Natural killer cell treated with Interleukin-12 subunit alpha and Interleukin-12 subunit beta and Interleukin-15 and Interleukin-18, amount 100 ng/mL, for 72 hours (primary cell): ENCODE results near the gene NNMT. TPM values are rescaled to one million over a fixed set of nuclear protein-coding genes. Genes with fewer than 3 reads are reported as not detected.

Source experiments
- ATAC-seq, 2 donors: fragments of 150-1000 bp; cut with Tn5 transposase in 1 of 2; sonication (Bioruptor Pico), chemical (Tn5 transposase) in 1 of 2; 2 replicates each; pipeline ENCODE4 v1.10.0; 2021
- DNase-seq: peaks from one replicate; pipeline ENCODE4 v3.0.0; 2022; ENCODE audit warnings: low spot score
- H3K27ac Mint-ChIP-seq, 2 donors: 1 replicate in 1 of 2; 2 replicates in 1 of 2; pipeline ENCODE4 v1.8.0; 2022; ENCODE audit warnings: mixed read lengths in 2 of 2, mild to moderate bottlenecking in 1 of 2, moderate library complexity in 1 of 2
- H3K27me3 Mint-ChIP-seq, 2 donors: 1 replicate in 1 of 2; 2 replicates in 1 of 2; pipeline ENCODE4 v1.8.0; 2022; ENCODE audit warnings: mixed read lengths in 2 of 2
- H3K36me3 Mint-ChIP-seq: one replicate; pipeline ENCODE4 v1.8.0; 2022; ENCODE audit warnings: mixed read lengths
- H3K4me1 Mint-ChIP-seq, 2 donors: 1 replicate in 1 of 2; 2 replicates in 1 of 2; pipeline ENCODE4 v1.8.0; 2022; ENCODE audit warnings: low read depth in 2 of 2, mixed read lengths in 2 of 2, mild to moderate bottlenecking in 1 of 2
- H3K4me3 Mint-ChIP-seq: one replicate; pipeline ENCODE4 v1.8.0; 2022; ENCODE audit warnings: mixed read lengths
- H3K9me3 Mint-ChIP-seq: 2 replicates; pipeline ENCODE4 v1.8.0; 2022; ENCODE audit warnings: mixed read lengths
- total RNA-seq, 2 donors: library from RNA; stranded (reverse); gene quantifications; one replicate each; pipeline ENCODE4 v1.2.3, GENCODE V29; 2022

The NNMT gene
- total RNA-seq, 2 donors from 2014 or later, result not detected

DNA sequence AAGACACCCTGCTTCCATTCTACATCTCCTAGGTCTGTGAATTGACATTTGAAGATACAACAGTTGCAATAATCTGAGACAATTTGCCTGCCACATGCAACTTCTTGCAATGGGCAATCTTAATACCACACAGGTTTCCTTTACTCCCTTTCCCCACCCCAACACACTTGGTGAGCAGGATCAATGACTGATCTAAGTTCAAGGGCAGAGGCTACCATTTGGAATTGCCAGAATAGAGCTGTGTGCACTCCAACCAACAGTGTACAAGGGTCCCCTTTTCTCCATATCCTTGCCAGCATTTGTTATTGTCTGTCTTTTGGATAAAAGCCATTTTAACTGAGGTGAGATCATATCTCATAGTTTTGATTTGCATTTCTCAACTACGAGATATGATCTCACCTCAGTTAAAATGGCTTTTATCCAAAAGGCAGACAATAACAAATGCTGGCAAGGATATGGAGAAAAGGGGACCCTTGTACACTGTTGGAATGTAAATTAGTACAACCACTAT lies 2.9 kb upstream of the NNMT start:
- no peak overlapping the region for H3K4me3 Mint-ChIP-seq
- H3K27ac Mint-ChIP-seq, result no peak overlapping the region
- no peaks in the 10 kb centered on the region for H3K4me1 Mint-ChIP-seq
- DNase-seq, result no peak
- H3K27me3 Mint-ChIP-seq, result peaks cover 25% of the 10 kb centered on the region in 2 donors
- ATAC-seq, result no peak
- H3K36me3 Mint-ChIP-seq, result no peaks in the 10 kb centered on the region
- no peaks in the 10 kb centered on the region for H3K9me3 Mint-ChIP-seq

DNA sequence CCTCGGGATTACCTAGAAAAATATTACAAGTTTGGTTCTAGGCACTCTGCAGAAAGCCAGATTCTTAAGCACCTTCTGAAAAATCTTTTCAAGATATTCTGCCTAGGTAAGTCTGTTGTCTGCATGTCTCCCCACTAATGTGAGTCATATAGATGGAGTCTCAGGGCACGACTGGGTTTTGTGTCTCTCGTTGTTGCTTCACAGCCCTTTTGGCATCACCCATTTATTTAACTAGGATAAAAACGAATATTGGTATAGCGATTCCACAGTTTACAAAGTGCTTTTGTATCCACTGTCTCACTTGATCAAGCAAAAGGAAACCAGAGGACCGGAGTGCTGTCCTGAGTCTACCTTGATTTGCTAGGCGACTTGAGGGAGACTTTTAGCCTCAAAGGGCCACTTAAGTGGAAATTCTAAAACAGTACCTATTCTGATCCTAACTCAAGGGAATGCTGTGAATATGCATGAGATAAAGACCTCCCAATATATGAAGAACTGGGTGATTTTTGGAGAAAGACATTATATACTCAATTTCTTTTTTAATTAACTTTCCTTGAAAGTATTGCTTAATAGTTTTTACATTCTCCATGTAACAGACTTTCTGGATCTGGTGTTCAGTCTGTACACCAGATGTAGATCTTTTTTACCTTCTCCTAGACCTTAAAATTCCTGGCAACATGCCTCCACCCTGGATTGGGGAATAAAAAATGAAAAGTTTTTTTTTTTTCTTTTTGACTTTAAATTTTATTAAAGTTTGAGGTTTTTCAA lies 590 bp downstream of the NNMT start:
- ATAC-seq (no peak), DNase-seq (no peak)
- Mint-ChIP-seq H3K27ac (no peak overlapping the region), H3K27me3 (peaks cover 21 to 35% of the 10 kb centered on the region in 2 donors), H3K4me3 (no peak overlapping the region), H3K9me3 (no peaks in the 10 kb centered on the region), H3K4me1 (no peaks in the 10 kb centered on the region), H3K36me3 (no peaks in the 10 kb centered on the region)

DNA sequence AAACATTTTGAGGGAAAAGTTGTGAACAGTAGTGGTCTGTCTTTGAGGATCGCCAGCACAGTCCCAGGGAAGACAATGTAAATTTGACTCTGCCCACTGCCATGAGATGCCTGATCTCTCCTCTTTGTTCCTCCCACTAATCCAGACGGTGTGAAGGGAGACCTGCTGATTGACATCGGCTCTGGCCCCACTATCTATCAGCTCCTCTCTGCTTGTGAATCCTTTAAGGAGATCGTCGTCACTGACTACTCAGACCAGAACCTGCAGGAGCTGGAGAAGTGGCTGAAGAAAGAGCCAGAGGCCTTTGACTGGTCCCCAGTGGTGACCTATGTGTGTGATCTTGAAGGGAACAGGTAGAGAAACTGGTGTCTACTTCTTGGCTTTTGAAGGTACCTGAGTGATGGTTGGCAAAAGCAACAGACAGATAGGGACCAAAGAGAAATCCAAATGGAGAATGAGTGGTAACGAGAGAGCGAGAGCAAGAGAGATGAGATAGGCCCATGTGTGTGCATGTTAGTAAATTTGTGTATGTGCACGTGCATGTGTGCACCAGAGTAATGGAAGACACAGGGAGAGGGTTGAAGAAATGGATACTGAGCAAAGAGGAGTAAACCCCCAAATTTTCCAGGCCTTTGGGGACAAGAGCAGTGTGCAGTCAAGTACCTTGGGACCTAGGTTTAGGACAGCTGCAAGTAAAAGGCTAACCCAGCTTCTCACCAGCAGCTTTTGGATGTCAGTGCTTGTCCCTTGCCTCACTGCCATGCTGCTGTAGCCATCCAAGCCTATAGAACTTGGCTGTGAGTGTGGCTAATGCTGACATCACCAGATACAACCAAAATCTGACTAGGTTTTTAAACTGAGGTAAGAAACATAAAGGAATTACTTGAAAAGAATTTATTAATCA lies 1.9 kb downstream of the NNMT start:
- Mint-ChIP-seq H3K27me3 (peaks cover 20 to 42% of the 10 kb centered on the region in 2 donors), H3K9me3 (no peaks in the 10 kb centered on the region), H3K27ac (no peak overlapping the region), H3K4me1 (no peaks in the 10 kb centered on the region), H3K36me3 (no peaks in the 10 kb centered on the region), H3K4me3 (no peak overlapping the region)
- ATAC-seq, result no peak
- DNase-seq, result no peak

DNA sequence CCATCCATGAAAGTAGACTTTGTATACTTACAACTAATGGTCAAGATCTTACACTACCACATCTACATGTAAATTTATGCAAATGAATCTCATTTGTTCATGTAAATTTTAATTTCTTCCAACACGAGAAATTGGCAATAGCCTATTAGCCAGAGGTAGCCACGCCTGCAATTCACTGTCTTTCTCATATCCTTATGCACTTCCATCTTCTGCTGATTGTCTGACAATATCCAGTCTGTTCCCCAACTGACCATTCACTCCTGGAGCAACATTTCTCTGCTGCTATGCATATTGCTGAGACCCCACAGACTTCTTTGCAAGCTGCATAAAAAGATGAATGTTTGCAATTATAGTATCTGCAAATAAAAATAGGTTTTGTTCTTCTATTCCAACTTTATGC lies 2.5 kb downstream of the NNMT start:
- no peak overlapping the region for H3K4me3 Mint-ChIP-seq
- no peak overlapping the region for H3K27ac Mint-ChIP-seq
- H3K36me3 Mint-ChIP-seq, result no peaks in the 10 kb centered on the region
- DNase-seq (no peak), ATAC-seq (no peak)
- no peaks in the 10 kb centered on the region for H3K4me1 Mint-ChIP-seq
- no peaks in the 10 kb centered on the region for H3K9me3 Mint-ChIP-seq
- peaks cover 18 to 40% of the 10 kb centered on the region in 2 donors for H3K27me3 Mint-ChIP-seq

DNA sequence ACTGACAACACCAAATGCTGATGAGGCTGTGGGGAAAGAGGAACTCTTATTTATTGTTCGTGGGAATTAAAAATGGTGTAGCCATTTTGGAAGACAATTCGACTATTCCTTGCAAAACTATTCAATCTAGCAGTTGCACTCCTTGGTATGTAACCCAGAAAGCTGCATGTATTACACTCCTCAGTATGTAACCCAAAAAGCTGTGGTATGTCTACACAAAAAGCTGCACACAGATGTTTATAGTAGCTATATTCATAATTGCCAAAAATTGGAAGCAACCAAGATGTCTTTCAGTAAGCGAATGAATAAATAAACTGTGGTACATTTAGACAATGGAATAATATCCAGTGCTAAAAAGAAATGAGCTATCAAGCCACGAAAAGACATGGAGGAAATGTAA lies 4.9 kb downstream of the NNMT start:
- H3K9me3 Mint-ChIP-seq, result no peaks in the 10 kb centered on the region
- ATAC-seq, result no peak
- no peak for DNase-seq
- peaks cover 14 to 37% of the 10 kb centered on the region in 2 donors for H3K27me3 Mint-ChIP-seq
- H3K27ac Mint-ChIP-seq, result no peak overlapping the region
- H3K4me3 Mint-ChIP-seq, result no peak overlapping the region
- H3K36me3 Mint-ChIP-seq, result no peaks in the 10 kb centered on the region
- no peaks in the 10 kb centered on the region for H3K4me1 Mint-ChIP-seq

DNA sequence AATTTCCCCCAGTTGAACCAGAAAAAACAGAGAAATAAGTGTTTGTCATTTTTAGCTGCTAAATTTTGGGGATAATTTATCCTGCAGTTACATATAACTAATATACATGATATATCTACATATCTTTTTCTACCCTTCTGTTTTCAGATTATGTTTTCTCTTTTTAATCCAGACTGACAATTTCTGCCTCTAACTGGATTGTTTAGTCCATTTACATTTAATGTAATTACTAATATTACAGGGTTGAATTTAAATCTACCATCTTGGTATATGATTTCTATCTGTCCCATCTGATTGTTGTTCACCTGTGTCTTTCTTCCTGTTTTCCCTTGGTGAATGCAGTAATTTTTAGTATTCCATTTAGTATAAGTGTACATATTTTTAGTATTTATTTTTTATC lies 5.7 kb downstream of the NNMT start:
- H3K9me3 Mint-ChIP-seq, result no peaks in the 10 kb centered on the region
- H3K27ac Mint-ChIP-seq, result no peak overlapping the region
- peaks cover 11 to 46% of the 10 kb centered on the region in 2 donors for H3K27me3 Mint-ChIP-seq
- DNase-seq (no peak), ATAC-seq (no peak)
- H3K4me1 Mint-ChIP-seq, result no peaks in the 10 kb centered on the region
- H3K4me3 Mint-ChIP-seq, result no peak overlapping the region
- H3K36me3 Mint-ChIP-seq, result no peaks in the 10 kb centered on the region

DNA sequence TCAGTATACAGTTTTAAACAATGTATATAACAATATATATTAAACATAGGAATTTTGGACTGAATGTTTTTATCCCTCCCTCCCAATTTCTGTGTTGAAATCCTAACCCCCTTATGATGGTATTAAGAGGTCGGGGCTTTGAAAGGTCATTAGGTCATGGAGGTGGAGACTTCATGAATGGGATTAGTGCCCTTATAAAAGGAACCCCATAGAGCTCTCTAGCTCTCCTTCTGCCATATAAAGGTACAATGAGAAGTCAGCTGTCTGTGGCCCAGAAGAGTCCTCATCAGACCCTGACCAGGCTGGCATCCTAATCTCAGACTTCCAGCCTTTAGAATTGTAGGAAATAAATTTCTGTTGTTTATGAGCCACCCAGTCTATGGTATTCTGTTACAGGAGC lies 6.5 kb downstream of the NNMT start:
- Mint-ChIP-seq H3K4me1 (peaks cover 0 to 5% of the 10 kb centered on the region in 2 donors), H3K36me3 (no peaks in the 10 kb centered on the region), H3K4me3 (no peak overlapping the region), H3K9me3 (no peaks in the 10 kb centered on the region), H3K27me3 (peaks cover 19 to 53% of the 10 kb centered on the region in 2 donors), H3K27ac (no peak overlapping the region)
- ATAC-seq, result no peak
- no peak for DNase-seq

DNA sequence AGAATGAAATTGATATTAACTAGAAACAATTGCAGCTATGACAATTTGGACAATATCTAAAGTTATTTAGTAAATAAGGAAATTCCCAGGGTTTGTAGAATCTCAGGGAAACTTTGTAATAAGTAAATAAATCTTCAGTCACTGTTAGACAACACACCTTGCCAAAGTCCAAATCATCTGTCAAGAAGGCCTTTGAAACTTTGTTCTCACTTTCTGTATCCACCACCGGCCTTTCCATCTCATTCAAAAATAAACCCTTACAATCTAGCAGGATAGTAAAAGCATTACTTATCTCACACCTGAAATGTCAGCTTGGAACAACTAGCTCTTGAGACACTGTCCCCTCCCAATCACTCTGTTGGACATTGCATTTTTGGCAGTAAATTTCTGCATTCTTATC lies 7.9 kb downstream of the NNMT start:
- no peak for DNase-seq
- ATAC-seq, result no peak
- Mint-ChIP-seq H3K36me3 (no peaks in the 10 kb centered on the region), H3K4me1 (peaks cover 0 to 9% of the 10 kb centered on the region in 2 donors), H3K27ac (no peak overlapping the region), H3K9me3 (no peaks in the 10 kb centered on the region), H3K4me3 (no peak overlapping the region), H3K27me3 (peaks cover 23 to 54% of the 10 kb centered on the region in 2 donors)

DNA sequence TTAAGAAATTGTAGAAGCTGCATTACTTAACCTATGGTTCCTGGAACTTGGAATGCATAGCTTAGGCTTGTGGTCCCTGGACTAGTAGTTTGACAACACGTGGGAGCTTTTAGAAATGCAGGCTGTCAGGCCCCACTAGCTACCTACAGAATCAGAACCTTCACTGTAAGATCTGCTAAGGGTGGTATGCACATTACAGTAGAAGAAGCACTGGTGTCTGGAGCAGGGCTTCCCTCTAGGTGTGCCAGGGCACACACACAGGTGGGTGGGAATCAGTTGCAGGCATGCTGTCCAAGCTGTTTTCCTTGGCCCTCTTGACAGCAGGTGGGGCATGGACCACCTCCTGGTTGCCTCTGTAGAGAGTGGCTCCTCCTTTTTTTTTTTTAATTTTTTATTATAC lies 8.8 kb downstream of the NNMT start:
- no peaks in the 10 kb centered on the region for H3K36me3 Mint-ChIP-seq

DNA sequence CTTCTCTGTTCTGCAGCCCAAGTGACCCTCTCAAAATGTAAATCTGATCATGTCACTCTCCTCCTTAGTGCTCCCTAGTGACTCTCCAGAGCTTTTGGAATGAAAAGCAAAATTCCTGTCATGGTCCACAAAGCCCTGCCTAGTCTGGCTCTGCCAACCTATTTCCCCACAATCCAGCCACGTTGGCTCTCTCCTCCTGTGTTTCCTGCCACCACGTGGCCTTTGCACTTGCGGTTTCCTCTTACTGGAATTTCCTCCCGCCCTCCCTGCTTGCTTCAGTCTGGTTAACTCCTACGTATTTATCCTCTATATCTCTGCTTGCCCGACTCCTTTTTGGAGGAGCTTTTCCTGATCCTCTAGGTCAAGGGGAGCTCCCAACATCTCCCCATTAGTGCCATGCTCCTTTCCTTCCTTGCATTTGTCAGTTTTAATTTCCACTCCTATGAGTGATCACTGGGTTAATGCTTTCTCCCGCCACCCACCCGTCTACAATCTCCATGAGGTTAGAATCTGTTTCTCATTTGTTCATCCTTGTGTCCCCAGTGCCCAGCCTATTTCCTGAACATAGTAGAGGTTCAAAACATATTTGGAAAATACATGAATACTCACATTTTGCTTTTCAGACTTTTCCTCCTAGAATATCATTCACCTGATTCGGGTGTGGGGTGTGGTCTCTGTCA lies 11.5 kb downstream of the NNMT start:
- Mint-ChIP-seq H3K9me3 (no peaks in the 10 kb centered on the region), H3K27ac (no peak overlapping the region), H3K27me3 (peaks cover 24 to 43% of the 10 kb centered on the region in 2 donors), H3K36me3 (no peaks in the 10 kb centered on the region), H3K4me1 (peaks cover 0 to 12% of the 10 kb centered on the region in 2 donors), H3K4me3 (no peak overlapping the region)
- ATAC-seq (no peak), DNase-seq (no peak)

More for the DNA sequence above, 8.8 kb downstream of the NNMT start:
- Mint-ChIP-seq H3K27ac (no peak overlapping the region), H3K4me3 (no peak overlapping the region), H3K4me1 (peaks cover 0 to 12% of the 10 kb centered on the region in 2 donors), H3K9me3 (no peaks in the 10 kb centered on the region), H3K27me3 (peaks cover 27 to 56% of the 10 kb centered on the region in 2 donors)
- no peak for DNase-seq
- no peak for ATAC-seq

DNA sequence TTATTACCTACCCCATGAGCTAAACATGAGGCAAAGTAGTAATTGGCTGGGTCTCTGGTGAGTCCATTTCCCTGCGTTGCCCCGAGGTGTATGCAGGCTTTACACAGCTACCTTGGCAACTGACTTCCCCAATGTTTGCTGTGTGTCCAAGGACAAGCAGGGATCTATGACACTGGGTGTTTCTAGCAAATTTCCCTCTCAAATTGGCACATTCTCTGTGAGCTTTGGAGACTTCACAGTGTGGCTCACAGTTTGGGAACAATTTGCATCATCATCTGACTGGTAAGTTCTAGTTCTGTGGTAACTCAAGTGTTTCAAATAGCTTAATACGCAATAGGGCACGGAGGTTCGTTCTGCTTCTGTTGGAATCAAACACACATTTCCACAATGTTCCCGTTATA lies 12.5 kb downstream of the NNMT start:
- peaks cover 0 to 12% of the 10 kb centered on the region in 2 donors for H3K4me1 Mint-ChIP-seq
- ATAC-seq (no peak), DNase-seq (no peak)
- H3K9me3 Mint-ChIP-seq, result no peaks in the 10 kb centered on the region
- H3K27me3 Mint-ChIP-seq, result peaks cover 24 to 43% of the 10 kb centered on the region in 2 donors
- no peak overlapping the region for H3K27ac Mint-ChIP-seq
- H3K4me3 Mint-ChIP-seq, result no peak overlapping the region
- H3K36me3 Mint-ChIP-seq, result no peaks in the 10 kb centered on the region

DNA sequence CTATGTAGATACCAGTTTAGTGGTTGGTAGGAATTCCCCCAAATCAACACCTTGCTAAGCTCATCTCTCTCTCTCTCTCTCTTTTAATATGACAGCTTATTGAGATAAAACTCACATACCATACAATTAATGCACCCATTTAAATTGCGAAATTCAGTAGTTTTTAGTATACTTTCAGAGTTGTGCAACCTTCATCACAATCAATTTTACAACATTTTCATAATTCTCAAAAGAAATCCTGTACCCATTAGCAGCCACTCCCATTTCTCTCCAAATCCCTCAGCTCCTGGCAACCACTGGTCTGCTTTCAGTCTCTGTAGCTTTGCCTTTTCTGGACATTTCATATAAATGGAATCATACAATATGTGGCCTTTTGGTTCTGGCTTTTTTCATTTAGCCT lies 13.3 kb downstream of the NNMT start:
- no peak for ATAC-seq
- H3K27me3 Mint-ChIP-seq, result peaks cover 24 to 43% of the 10 kb centered on the region in 2 donors
- no peaks in the 10 kb centered on the region for H3K9me3 Mint-ChIP-seq
- DNase-seq, result no peak
- H3K36me3 Mint-ChIP-seq, result no peaks in the 10 kb centered on the region
- no peak overlapping the region for H3K4me3 Mint-ChIP-seq
- H3K4me1 Mint-ChIP-seq, result peaks cover 0 to 12% of the 10 kb centered on the region in 2 donors
- H3K27ac Mint-ChIP-seq, result no peak overlapping the region

DNA sequence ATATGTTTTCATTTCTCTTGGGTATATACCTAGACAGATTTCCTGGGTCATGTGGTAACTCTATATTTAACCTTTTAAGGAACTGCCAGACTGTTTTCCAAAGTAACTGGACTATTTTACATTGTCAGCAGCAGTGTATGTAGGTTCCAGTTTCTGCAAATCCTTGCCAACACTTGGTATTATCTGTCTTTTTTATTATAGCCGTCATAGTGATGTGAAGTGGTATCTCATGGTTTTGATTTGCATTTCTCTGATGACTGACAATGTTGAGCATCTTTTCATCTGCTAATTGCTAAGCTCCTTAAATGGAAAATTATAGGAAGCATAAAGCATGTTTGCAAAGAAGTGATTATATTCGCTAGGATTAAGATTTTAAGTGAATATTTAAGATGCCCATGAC lies 13.9 kb downstream of the NNMT start:
- Mint-ChIP-seq H3K36me3 (no peaks in the 10 kb centered on the region), H3K9me3 (no peaks in the 10 kb centered on the region), H3K4me3 (no peak overlapping the region), H3K4me1 (peaks cover 0 to 12% of the 10 kb centered on the region in 2 donors), H3K27me3 (peaks cover 24 to 43% of the 10 kb centered on the region in 2 donors), H3K27ac (no peak overlapping the region)
- ATAC-seq, result no peak
- DNase-seq, result no peak
